T-helper 2 cell treated with Interferon-gamma antibody and Interleukin-4, amounts not matched to agents 5 μg/mL and 100 μg/mL, for 36 hours (primary cell): ENCODE results near the gene SLC25A44.

Experiments
- DNase-seq: peaks from one replicate; pipeline ENCODE4 v3.0.0; 2021; ENCODE audit warnings: low spot score
- H3K27ac Mint-ChIP-seq: one replicate; pipeline ENCODE4 v1.8.0; 2021; ENCODE audit warnings: mild to moderate bottlenecking, mixed read lengths
- H3K27me3 Mint-ChIP-seq: one replicate; pipeline ENCODE4 v1.8.0; 2021; ENCODE audit warnings: low read depth, mixed read lengths
- H3K36me3 Mint-ChIP-seq: one replicate; pipeline ENCODE4 v1.8.0; 2021; ENCODE audit warnings: low read depth, mixed read lengths
- H3K4me1 Mint-ChIP-seq: one replicate; pipeline ENCODE4 v1.8.0; 2021; ENCODE audit warnings: low read depth, mixed read lengths
- H3K4me3 Mint-ChIP-seq: one replicate; pipeline ENCODE4 v1.8.0; 2022; ENCODE audit warnings: mild to moderate bottlenecking, moderate library complexity, mixed read lengths
- H3K9me3 Mint-ChIP-seq: one replicate; pipeline ENCODE4 v1.8.0; 2021; ENCODE audit warnings: mixed read lengths

The SLC25A44 gene

GRCh38 chr1:156155756-156156510 is 38.0 kb upstream of the SLC25A44 start:
- Mint-ChIP-seq H3K4me3 (peak overlapping the region; percentile 81), H3K27me3 (no peaks in the 10 kb centered on the region), H3K4me1 (peaks cover 58% of the 10 kb centered on the region), H3K27ac (peak overlapping the region; percentile 80), H3K9me3 (no peaks in the 10 kb centered on the region), H3K36me3 (peaks cover 4% of the 10 kb centered on the region)
- DNase-seq: no peak

GRCh38 chr1:156157506-156157905 is 36.4 kb upstream of the SLC25A44 start:
- no peak overlapping the region for H3K4me3 Mint-ChIP-seq
- H3K36me3 Mint-ChIP-seq: peaks cover 4% of the 10 kb centered on the region
- no peak for DNase-seq
- peak overlapping the region; percentile 41 for H3K27ac Mint-ChIP-seq
- peaks cover 61% of the 10 kb centered on the region for H3K4me1 Mint-ChIP-seq
- no peaks in the 10 kb centered on the region for H3K27me3 Mint-ChIP-seq
- H3K9me3 Mint-ChIP-seq: no peaks in the 10 kb centered on the region

- H3K27me3 Mint-ChIP-seq: no peaks in the 10 kb centered on the region
- peaks cover 57% of the 10 kb centered on the region for H3K4me1 Mint-ChIP-seq
- no peak overlapping the region for H3K4me3 Mint-ChIP-seq
- no peaks in the 10 kb centered on the region for H3K9me3 Mint-ChIP-seq
- peak overlapping the region; percentile 18 for H3K27ac Mint-ChIP-seq
- peaks cover 4% of the 10 kb centered on the region for H3K36me3 Mint-ChIP-seq
- DNase-seq: no peak
Measured at GRCh38 chr1:156157966-156158365, 35.9 kb upstream of the SLC25A44 start.

- H3K4me1 Mint-ChIP-seq: peaks cover 48% of the 10 kb centered on the region
- H3K27ac Mint-ChIP-seq: peak overlapping the region; percentile 73
- H3K27me3 Mint-ChIP-seq: no peaks in the 10 kb centered on the region
- H3K4me3 Mint-ChIP-seq: peak overlapping the region; percentile 78
- DNase-seq: no peak
- no peaks in the 10 kb centered on the region for H3K9me3 Mint-ChIP-seq
- peaks cover 15% of the 10 kb centered on the region for H3K36me3 Mint-ChIP-seq
Measured at GRCh38 chr1:156160000-156160742, 33.7 kb upstream of the SLC25A44 start.

GRCh38 chr1:156160743-156161171 is 33.1 kb upstream of the SLC25A44 start:
- peak; percentile 62 for DNase-seq
- no peaks in the 10 kb centered on the region for H3K9me3 Mint-ChIP-seq
- H3K36me3 Mint-ChIP-seq: peaks cover 19% of the 10 kb centered on the region
- H3K4me1 Mint-ChIP-seq: peaks cover 43% of the 10 kb centered on the region
- no peaks in the 10 kb centered on the region for H3K27me3 Mint-ChIP-seq
- peak overlapping the region; percentile 73 for H3K27ac Mint-ChIP-seq
- peak overlapping the region; percentile 78 for H3K4me3 Mint-ChIP-seq

DNA sequence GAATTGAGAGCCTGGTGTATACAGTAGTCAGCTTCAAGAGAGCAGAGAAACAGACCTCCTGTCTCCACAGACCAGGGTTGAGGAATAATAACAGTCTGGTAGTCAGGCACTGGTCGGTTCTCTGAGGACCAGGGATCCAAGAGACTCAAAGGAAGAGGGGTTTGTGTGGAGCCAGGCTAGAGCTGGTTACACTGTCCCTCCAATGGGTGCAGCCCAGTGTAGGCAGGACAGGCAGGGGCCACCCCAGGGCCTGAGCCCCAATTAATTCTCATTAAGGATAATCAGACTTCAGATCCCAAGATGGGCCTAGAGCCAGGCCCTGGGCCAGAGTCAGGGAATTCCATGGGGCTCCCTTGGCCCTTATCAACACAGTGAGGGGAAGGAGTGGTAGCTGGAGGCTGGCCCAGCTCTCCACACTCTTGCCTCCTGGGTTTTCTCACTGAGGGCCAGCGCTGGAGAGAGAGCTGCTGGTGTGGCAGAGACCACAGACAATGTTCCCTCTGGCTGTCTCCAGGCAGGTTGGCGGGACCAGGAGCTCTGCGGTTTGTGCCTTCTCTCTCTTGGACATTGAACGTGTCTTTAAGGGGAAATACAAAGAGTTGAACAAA is 31.4 kb upstream of the SLC25A44 start:
- Mint-ChIP-seq H3K27me3 (no peaks in the 10 kb centered on the region), H3K9me3 (no peaks in the 10 kb centered on the region), H3K4me1 (peaks cover 29% of the 10 kb centered on the region), H3K27ac (no peak overlapping the region), H3K4me3 (no peak overlapping the region), H3K36me3 (peaks cover 22% of the 10 kb centered on the region)
- DNase-seq: no peak

- Mint-ChIP-seq H3K27me3 (no peaks in the 10 kb centered on the region), H3K4me1 (peaks cover 22% of the 10 kb centered on the region), H3K36me3 (peaks cover 22% of the 10 kb centered on the region), H3K9me3 (no peaks in the 10 kb centered on the region), H3K27ac (no peak overlapping the region), H3K4me3 (no peak overlapping the region)
- no peak for DNase-seq
Measured at GRCh38 chr1:156163712-156164111, 30.2 kb upstream of the SLC25A44 start.

DNA sequence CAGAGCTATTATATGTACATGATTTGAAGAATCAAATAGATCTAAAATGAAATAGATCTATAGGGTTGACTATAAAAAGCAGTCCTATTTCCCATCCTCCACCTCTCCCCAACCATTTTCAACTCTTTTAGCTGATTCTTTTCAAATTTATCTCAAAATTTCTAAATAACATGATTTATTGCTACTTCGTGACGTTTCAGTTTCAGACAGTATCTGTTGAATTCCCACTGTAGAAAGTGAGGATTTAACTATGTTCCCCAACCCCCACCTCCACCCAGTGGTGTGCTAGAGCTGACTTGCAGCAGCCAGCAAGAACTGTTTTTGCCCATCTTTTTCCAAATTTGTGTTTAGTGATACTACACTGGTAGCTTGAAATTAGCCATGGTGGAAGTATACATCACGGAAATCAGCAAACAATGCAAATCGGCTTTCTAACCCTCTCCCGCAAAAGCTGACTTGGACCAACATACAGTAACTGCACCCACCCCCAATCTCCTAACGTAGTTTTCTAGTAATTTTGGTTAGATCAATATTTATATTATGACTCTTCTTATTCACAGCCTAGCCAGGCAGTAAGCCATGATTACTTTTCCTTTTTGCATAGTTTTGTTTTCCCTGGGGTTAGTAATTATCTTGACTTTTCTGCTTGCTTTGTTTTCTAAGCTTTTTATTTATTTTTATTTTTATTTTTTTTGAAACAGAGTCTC is 29.6 kb upstream of the SLC25A44 start:
- peaks cover 19% of the 10 kb centered on the region for H3K4me1 Mint-ChIP-seq
- no peak overlapping the region for H3K27ac Mint-ChIP-seq
- H3K36me3 Mint-ChIP-seq: peaks cover 19% of the 10 kb centered on the region
- no peak for DNase-seq
- no peaks in the 10 kb centered on the region for H3K9me3 Mint-ChIP-seq
- no peak overlapping the region for H3K4me3 Mint-ChIP-seq
- H3K27me3 Mint-ChIP-seq: no peaks in the 10 kb centered on the region

- Mint-ChIP-seq H3K27me3 (no peaks in the 10 kb centered on the region), H3K36me3 (peaks cover 18% of the 10 kb centered on the region), H3K4me3 (no peak overlapping the region), H3K9me3 (no peaks in the 10 kb centered on the region), H3K27ac (no peak overlapping the region), H3K4me1 (peaks cover 13% of the 10 kb centered on the region)
- DNase-seq: no peak
Measured at GRCh38 chr1:156165083-156165482, 28.8 kb upstream of the SLC25A44 start.

DNA sequence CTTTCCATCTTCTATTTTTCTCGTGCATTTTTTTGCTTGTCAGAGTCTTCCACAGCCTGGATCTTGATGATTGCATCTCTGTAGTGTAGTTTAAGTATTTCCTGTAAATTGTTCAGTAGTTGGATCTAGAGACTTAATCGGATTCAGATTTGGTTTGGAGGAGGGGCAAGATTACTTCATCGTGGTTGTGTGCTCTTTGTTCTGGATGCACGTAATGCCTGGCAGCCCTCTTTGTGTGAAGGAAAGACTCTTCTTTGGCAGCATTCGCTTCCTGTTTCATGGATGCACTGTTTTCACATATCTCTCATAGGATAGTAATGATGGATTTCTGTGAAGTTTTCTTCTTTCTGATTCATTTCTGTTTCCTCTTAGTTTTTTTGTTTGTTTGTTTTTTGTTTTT is 26.4 kb upstream of the SLC25A44 start:
- H3K36me3 Mint-ChIP-seq: peaks cover 18% of the 10 kb centered on the region
- no peak for DNase-seq

DNA sequence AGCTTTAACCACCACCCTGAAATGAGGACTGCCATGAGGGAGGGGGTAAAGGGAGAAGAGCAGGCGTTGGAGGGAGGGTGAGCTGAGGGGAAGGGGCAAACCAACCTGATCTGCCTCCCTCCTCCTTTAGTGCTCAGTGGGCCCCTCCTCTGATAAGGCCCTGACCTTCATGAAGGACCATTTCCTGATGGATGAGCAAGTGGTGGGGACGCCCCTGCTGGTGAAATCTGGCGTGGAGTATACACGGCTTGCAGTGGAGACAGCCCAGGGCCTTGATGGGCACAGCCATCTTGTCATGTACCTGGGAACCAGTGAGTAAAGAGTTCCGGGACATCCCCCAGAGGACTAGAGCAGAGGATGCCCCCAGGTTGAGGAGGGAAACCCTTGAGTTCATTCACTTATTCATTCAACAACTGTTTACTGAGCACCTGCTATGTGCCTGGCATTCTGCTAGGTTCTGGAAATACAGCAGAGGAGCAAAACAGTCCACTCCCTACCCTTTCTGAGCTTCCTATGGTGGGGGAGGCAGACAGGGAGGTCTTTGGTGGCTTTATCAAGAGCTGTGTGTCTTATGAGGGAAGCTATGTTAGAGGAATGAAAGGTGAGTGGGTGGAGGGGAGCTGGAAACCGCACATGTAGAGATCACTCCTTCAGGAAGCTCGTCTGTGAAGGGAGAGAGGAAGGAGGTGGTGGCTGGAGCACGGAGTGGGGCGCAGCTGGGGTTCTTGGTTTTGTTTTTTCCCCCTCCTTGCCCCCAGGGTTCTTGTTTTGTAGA is 21.0 kb upstream of the SLC25A44 start:
- H3K27ac Mint-ChIP-seq: no peak overlapping the region
- H3K4me3 Mint-ChIP-seq: no peak overlapping the region
- H3K27me3 Mint-ChIP-seq: no peaks in the 10 kb centered on the region
- peaks cover 3% of the 10 kb centered on the region for H3K4me1 Mint-ChIP-seq
- DNase-seq: no peak
- peaks cover 2% of the 10 kb centered on the region for H3K36me3 Mint-ChIP-seq
- no peaks in the 10 kb centered on the region for H3K9me3 Mint-ChIP-seq

More for the DNA sequence above, 26.4 kb upstream of the SLC25A44 start:
- H3K9me3 Mint-ChIP-seq: no peaks in the 10 kb centered on the region
- H3K4me3 Mint-ChIP-seq: no peak overlapping the region
- no peaks in the 10 kb centered on the region for H3K27me3 Mint-ChIP-seq
- peaks cover 3% of the 10 kb centered on the region for H3K4me1 Mint-ChIP-seq
- no peak overlapping the region for H3K27ac Mint-ChIP-seq

DNA sequence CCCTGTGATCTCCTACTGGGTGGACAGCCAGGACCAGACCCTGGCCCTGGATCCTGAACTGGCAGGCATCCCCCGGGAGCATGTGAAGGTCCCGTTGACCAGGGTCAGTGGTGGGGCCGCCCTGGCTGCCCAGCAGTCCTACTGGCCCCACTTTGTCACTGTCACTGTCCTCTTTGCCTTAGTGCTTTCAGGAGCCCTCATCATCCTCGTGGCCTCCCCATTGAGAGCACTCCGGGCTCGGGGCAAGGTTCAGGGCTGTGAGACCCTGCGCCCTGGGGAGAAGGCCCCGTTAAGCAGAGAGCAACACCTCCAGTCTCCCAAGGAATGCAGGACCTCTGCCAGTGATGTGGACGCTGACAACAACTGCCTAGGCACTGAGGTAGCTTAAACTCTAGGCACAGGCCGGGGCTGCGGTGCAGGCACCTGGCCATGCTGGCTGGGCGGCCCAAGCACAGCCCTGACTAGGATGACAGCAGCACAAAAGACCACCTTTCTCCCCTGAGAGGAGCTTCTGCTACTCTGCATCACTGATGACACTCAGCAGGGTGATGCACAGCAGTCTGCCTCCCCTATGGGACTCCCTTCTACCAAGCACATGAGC is 17.2 kb upstream of the SLC25A44 start:
- no peak overlapping the region for H3K27ac Mint-ChIP-seq

More for the DNA sequence above, 17.2 kb upstream of the SLC25A44 start:
- H3K4me1 Mint-ChIP-seq: peaks cover 10% of the 10 kb centered on the region
- no peaks in the 10 kb centered on the region for H3K27me3 Mint-ChIP-seq
- DNase-seq: no peak
- H3K4me3 Mint-ChIP-seq: no peak overlapping the region
- H3K36me3 Mint-ChIP-seq: peaks cover 4% of the 10 kb centered on the region
- no peaks in the 10 kb centered on the region for H3K9me3 Mint-ChIP-seq
